ENCODE data around the gene MCAM.

DNA sequence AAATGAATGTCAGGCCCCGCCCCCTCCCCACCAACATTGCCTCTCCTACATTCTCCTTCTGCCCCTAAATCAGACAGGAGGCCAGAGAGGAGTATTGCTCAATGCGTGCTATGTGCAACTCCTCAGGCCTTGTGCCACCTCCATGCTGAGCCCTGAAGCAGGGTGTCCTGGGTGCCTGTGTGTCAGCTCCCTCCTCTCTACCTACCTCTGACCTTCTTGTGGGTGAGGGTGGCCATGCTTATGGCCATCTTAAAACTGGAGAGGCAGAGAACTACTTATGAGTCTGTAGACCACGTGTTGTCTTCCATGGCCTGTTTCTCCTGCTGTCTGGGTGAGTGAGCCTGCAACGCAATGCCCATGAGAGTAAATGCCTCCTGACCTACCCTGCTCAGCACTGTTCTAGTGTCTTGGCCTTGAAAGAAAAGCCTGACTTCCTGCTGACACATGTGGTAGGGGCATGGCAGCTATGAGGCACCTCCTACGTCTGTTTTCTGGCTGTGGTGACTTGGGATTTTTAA, 10.5 kb downstream of the MCAM start:
- TF ChIP-seq LEF1 (IDR thresholded peaks at IDR 0.05; ENCODE audit: borderline replicate concordance): no peak
- no peak for TF ChIP-seq FOXM1 (IDR thresholded peaks at IDR 0.05; ENCODE audit: borderline replicate concordance)
- no peak for TF ChIP-seq FOXK2 (IDR thresholded peaks at IDR 0.05)
- TF ChIP-seq BHLHE40 (IDR thresholded peaks at IDR 0.05; ENCODE audit: borderline replicate concordance): no peak
- TF ChIP-seq PKNOX1 (IDR thresholded peaks at IDR 0.05): no peak
- TF ChIP-seq HDGF (IDR thresholded peaks at IDR 0.05; ENCODE audit: borderline replicate concordance): no peak
- TF ChIP-seq ELF4 (IDR thresholded peaks at IDR 0.05): no peak
- no peak for TF ChIP-seq SP1 (IDR thresholded peaks at IDR 0.05)
- no peak for TF ChIP-seq NFRKB (IDR thresholded peaks at IDR 0.05)
- TF ChIP-seq FOXA1 (IDR thresholded peaks at IDR 0.05): no peak
- no peak for TF ChIP-seq SUZ12 (IDR thresholded peaks at IDR 0.05)
- TF ChIP-seq ZNF384 (IDR thresholded peaks at IDR 0.05): no peak
